Stimulated activated CD8-positive, alpha-beta memory T cell treated with anti-CD3 and anti-CD28 coated beads, Interleukin-7, amount 100 ng/mL, for 1 hour (primary cell): ENCODE measurements around the gene LSM12.
"Not testable (repeated sequence)": the region's sequence is repeated elsewhere in the genome, so short reads cannot be mapped to it uniquely, and the experiment has no call there.

Experiments
- DNase-seq, 2 donors: peaks; one replicate each; pipeline ENCODE4 v3.0.0-alpha.2; 2020; ENCODE audit warnings: low read depth in 2 of 2

The LSM12 gene

DNA sequence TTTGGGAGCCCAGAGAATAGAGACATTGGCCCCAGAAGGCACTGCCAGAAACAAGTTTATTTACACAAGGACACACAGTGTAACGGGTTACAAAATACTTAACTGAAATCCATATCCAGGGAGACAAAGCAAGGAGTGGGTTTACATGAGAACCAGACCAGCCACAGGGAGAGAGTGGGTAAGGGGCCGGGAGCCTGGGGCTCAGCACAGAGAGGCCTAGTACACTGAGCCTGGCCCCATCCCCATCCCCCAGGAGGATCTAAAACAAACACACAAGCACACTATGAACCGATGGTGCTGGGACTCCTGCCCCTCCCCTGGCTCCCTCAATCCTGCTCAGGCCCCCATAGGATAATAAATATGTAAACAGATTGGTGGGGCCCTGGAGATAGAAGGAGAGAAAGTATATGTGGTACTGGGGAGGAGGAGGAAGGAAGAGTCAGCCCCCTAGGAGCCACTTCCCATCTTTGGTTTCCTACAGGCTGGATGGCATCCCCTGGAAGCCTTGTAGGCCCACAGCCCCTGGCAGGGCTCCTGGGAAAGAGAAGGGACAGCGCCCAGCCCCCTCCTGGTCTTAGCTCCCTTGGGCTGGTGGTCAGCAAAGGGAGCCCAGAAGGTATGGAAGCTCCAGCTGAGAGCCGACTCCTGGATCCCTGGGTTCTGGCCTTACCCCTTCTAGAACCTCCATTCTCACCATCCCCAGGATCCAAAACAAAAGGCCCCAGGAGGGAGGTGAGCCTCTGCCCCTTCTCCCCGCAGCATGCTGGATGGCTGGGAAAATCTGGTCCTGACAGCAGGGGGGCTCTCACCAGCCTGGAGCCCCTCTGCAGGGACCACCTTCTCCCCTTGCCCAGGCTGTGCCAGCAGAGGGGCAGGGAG is 10.5 kb upstream of the LSM12 start:
- DNase-seq = no peak

DNA sequence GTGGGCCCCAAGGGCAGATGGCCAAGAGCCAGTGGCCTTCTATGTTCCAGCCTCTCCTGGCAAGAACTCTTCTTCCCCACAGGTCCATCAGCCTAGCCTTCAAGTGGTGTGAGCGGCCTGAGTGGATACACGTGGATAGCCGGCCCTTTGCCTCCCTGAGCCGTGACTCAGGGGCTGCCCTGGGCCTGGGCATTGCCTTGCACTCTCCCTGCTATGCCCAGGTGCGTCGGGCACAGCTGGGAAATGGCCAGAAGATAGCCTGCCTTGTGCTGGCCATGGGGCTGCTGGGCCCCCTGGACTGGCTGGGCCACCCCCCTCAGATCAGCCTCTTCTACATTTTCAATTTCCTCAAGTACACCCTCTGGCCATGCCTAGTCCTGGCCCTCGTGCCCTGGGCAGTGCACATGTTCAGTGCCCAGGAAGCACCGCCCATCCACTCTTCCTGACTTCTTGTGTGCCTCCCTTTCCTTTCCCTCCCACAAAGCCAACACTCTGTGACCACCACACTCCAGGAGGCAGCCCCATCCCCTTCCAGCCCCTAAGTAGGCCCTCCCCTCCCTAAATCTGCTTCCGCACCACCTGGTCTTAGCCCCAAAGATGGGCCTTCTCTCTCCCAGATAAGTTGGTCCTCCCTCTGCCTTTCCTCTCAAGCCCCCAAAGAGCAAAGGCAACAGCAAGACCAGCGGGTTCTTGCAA is 9.3 kb upstream of the LSM12 start:
- no peak for DNase-seq

DNA sequence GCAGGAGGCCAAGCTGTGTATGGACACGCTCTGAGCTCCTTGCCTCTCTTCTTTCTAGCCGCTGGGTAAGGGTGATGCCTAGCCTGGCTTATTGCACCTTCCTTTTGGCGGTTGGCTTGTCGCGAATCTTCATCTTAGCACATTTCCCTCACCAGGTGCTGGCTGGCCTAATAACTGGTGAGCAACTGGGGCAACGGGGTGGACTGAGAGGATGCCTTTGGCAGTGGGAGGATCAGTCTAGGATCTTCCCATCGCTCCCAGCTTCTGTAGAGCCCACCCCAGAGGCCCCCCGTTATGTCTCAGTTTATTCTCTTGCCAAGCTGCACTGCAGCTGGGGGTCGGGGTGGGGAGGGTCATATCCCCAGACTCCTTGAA is 8.4 kb upstream of the LSM12 start:
- no peak for DNase-seq

DNA sequence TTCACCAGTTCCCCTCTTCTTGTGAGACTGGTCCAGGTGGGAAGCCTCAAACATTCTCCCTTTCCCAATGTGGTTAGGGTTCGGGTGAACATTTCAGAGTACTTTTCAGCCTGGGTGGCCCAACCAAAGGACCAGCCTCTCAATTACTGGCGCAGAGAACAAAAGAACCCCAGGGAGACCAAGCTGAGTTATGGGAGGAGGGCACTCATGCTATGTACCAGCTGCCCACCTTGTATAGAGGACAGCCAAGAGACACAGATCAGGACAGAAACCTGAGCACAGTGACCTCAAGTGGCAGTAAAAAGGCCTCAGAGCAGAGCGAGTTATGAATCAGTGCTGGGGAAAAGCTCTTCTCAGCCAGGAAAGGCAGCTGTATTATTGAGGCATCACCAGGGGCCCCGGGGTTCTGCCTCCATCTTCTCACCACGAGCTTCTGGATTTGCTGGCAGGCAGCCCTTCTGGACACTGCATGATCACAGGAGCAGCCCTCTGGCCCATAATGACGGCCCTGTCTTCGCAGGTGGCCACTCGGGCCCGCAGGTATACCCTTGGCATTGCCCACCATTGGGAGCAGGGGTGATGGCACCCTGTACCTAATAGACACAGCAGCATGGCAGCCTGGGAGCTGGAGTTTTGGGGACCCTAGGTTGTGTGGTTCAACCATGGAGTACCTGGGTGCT is 7.9 kb upstream of the LSM12 start:
- no peak for DNase-seq

DNA sequence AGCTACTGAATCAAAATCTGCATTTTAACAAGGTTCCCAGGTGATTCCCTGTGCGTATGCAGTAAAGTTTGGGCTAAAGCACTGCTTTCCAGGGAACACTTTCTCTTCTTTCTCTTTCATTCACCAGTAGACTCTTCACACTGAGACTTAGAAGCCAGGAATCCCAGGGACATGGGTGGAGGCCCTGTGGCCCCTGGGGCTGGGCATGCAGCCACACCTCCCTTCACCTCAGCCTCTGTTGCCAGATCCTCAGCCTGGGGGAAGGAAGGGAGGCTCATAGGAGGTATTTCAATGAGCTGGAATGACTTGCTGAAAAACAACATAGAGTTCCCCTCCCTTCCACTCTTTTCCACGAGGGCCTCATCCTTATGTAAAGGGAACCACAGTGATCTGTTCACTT is 5.3 kb upstream of the LSM12 start:
- no peak for DNase-seq

DNA sequence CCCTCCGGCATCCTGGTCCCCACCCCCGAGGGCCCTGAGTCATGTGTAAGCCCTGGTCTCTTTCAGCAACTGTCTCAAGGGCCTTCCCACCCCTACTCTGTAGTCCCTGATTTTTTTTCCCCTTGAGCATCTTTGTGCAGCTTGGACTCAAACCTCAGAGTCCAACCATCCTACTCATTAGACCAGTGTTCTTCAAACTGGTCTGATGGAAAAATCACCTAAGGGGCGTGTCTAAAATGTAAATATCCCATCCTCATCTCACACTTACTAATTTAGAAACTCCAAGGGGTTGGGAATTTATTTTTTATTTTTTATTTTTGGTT is 4.7 kb upstream of the LSM12 start:
- DNase-seq = no peak

DNA sequence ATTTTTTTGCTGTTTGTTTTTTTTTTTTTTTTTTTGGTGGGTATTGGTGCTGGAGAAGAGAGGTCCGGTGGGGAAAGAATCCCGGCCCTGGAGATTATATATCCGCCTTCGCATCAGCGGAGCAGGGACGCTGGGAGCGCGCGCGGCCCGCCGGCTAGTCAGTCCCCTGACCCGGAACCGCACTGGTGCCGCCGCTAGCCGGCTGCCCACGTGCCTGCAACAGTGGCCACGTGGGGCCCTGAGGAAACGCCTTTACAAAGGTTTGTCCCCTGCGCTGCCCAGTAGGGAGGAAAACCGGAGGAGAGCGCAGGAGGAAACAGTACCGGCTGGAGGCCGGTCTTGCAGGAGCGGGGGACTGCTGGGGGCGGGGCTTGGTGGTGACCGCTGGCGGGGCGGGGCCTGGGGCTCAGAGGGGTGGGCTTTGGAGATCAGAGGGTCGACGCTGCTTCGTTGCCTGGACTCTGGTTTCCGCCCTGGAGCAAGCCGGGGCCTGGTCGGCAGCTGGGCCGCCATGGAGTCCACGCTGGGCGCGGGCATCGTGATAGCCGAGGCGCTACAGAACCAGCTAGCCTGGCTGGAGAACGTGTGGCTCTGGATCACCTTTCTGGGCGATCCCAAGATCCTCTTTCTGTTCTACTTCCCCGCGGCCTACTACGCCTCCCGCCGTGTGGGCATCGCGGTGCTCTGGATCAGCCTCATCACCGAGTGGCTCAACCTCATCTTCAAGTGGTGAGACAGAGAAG is 4.2 kb upstream of the LSM12 start, which contains the start of gene G6PC3:
Gene G6PC3 (plus strand): TSS at position 281 of the 743 bp plus-strand sequence. CDS start 231 bp downstream, at position 512.
- DNase-seq = peak; percentile 36 to 52

DNA sequence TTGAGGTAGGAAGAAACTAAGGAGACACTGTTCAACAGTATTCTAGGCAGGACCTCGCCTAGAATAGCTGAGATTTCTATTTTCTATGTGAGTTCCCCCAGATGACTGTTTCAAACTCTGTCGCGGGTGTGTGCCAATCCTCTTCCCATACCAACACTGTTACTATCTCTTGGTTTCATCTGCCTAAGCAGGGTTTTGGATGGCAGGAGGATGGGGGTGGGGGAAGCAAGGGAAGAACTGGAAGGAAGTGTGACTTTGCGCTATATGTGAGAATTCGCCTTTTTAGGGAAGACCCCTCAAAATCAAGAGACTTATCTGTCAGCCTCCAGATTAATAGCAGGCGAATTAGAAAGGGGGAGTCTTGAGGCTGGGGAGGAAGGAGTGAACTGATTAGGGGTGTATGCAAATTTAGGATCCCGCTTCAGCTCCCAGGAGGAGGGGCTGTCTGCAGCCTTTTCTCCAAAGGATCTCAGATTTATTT is 3.5 kb upstream of the LSM12 start:
- no peak for DNase-seq

DNA sequence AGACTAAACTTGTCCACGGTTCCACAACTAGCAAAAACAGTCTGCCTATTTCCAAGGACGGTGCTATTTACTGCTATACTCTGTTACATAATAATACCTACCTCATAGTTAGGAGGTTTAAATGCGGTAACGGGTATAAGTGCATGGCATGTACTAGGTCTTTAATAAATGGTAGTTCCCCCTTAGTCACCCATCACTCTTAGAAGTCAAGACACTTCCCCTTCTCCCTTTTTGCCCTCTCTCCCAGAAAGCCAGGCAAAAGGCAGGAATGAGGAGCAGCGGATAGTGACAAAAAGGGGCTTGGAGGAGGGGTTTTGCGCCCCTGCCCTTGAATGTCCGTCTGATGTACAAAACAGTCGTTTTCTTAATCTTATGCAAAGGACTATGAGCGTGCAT is 1.1 kb upstream of the LSM12 start:
- DNase-seq = no peak

DNA sequence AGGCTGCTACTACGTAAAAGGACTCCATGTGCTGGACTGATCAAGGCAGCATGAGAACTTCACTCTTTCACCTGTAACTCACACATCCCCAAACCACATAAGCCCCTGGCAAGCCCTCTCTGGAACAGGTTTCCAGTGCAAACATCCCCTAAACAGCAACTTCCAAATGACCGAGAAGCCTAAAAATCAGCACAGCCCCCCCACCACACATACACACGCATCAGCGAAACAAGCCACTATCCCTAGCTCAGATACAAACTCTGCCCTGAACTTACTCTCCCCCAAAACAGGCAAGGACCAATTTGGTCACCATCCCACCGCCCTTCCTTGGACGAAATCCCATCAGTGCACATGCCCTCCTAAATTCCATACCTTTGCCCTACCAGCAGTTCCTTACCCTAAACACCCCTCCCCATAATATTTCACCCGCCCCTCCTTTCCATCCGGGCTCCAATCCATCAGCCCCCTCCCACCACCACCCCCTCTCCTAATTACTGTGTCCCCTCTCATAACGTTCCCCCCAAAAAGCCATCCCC is 735 bp downstream of the LSM12 start:
- no peak for DNase-seq

DNA sequence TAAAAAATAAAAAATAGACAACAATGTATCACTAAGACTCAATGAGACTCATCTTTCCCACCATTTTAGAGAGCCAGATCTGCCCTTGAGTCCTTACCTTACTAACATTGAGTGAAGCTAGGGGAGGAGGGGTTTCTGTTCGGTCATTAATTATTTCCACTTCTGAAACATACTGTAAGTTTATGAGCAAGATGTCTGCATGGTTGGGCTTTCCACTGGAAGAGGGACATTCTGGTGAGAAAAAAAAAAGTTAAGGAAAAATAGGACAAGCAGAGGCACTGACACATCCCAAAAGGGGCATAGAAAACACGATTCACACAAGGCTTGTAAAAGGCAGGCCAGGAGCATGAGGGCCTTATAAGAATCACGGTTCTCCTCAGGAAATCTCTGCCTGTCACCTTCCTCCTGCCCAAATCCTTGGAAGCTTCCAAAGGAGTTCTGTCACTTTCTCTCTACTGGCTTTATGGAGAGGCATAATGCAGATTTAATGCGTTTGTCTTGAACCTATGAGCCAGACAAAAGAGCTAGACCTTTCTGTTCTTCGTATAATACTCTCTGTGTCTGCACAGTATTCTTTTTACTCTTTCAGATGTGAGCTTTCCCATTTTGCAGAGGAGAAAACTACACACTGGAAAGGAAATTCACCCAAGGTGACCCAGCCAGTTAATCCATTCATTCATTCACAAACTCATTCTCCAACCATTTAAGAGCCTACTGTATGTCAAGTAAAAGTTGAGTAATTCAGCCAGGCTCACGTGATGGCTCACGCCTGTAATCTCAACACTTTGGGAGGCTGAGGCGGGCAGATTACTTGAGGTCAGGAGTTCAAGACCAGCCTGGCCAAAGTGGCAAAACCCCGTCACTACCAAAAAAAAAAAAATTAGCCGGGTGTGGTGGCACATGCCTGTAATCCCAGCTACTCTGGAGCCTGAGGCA is 2.5 kb downstream of the LSM12 start:
- DNase-seq = no peak

DNA sequence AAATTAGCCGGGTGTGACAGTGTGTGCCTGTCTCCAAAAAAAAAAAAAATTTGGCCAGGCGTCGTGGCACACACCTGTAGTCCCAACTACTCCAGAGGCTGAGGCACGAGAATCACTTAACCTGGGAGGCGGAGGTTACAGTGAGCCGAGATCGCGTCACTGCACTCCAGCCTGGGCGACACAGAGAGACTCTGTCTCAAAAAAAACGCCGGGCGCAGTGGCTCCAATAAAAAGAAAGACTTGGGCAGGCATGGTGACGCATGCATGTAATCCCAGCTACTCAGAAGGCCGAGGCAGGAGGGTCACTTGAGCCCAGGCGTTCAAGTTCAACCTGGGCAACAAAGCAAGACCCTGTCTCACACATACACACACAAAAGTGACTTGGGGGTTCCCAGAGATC is 3.6 kb downstream of the LSM12 start:
- no peak for DNase-seq

DNA sequence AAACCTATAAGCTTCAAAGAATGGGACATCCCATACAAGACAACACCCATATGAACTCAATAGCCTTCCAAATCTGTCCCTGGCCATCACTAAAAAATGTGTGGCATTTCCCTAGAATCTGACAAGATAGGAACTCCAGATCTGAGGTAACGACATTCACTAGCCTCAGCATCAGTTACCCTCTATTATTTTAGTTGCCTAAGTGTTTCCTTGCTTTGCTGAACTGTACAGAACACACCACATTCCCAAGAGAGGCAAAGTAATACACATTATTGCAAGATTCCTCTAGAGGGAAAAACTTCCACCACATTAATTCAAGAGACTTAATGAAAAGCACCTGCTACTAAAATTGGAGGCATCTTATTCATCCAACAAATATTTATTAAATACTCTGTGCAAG is 5.0 kb downstream of the LSM12 start:
- no peak for DNase-seq

DNA sequence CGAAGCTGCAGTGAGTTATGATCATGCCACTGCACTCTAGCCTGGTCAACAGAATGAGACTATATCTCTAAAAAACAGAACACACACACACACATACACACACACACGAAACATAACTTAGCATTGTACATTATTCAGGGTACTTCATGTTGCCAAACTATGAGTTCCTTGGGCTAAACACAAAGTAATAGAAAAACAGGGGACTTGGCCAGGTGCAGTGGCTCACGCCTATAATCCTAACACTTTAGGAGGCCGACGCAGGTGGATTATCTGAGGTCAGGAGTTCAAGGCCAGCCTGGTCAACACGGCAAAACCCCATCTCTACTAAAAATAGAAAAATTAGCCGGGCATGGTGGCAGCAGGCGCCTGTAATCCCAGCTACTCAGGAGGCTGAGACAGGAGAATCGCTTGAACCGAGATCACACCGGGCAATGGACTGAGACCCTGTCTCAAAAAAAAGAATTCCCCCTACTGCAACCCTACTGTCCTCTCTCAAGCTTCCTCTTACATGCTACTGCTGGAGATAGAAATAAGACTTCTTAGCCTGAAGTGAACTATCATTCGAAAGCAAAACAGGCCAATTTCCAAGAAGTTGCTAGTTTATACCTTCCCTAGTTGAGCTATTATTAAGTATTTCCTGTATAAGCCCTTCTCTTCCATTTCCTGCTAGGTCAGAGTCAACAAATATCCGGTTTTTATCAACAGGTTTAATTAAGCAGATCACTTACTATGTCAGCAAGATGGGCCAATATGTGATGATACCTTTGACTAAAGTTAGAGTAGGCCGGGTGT is 7.2 kb downstream of the LSM12 start:
- DNase-seq = no peak

DNA sequence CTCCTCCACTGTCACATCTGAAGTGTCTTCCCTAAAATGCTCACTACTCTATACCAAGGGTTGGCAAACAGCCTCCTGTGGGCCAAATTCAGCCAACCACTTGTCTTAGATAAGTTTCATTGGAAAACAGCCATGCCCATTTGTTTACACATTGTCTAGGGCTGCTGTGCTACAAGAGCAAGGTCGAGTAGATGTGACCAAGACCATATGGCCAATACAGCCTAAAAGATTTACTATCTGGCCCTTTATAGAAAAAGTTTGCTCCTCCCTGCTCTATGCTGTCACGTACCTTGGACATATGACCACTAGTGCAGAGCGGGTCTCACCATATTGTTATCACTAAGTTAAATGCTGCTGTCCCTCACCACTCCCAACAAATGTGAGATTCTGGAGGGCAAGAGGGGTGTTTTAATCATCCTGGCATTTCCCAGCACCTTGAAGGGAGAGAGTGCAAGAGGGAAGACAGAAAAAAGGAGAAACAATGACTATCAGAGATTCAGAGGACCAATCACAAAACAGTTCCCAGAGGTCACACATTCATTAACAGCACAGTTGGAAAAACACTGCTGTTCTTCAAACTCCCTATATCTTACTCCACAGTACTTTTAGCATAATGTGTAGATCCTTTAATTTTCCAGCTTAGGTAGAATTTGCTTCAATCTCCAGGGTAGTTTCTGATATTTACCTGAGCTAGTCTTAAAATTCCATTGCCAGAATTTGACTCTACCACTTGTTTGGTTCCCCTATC is 13.2 kb downstream of the LSM12 start:
- DNase-seq = no peak

DNA sequence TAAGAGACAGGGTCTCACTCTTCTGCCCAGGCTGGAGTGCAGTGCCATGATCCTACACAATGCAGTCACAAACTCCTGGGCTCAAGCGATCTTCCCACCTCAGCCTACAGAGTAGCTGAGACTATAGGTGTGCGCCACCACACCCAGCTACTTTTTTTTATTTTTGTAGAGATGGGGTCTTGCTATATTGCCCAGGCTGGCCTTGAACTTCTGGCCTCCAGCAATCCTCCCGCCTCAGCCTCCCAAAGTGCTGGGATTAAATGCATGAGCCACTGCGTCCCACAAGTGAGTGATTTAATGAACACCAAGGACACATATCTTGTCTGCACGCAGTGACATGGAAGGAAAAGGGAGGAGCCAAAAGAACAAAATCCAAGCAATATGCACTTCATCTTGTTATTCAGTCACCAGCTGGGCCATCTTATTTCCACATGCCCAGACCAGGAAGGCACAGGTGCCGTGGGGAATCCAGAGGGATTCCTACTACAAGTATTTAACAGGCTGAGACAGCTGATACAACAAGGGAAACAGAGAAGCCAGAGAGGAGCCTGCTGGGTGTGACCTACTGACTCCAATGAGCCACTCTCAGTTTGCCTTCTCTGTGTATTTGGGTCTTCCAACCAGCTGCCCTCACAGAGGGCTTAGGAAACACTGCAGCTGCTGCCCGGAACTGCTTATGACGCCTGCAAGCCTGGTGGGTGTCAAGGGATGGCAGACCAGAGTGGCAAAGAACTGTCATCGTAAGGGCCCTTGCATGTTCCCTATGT is 17.0 kb downstream of the LSM12 start:
- no peak for DNase-seq

DNA sequence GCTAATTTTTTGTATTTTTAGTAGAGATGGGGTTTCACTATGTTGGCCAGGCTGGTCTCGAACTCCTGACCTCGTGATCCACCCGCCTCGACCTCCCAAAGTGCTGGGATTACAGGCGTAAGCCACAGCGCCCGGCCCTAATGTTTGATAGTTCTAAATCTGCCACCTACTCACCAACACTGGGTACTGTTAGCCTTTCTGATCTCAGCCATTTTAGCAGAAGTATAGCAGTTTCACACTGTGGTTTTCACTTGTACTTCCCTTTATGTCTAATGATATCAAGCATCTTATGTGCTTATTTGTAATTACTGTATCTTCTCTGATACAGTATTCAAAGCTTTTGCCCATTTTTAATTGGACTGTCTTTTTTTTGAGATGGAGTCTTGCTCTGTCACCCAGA is 19.6 kb downstream of the LSM12 start:
- not testable (repeated sequence) for DNase-seq

DNA sequence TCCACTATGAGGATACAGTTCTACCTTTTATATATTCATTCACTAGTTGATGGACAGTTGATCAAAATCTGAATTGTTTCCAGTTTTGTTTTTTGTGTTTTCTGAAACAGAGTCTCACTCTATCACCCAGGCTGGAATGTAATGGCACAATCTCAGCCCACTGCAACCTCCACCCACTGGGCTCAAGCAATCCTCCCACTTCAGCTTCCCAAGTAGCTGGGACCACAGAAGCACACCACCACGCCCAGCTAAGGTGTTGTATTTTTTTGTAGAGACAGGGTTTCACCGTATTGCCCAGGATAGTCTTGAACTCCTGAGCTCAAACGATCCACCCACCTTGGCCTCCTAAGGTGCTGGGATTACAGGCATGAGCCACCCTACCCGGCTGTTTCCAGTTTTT is 21.0 kb downstream of the LSM12 start:
- no peak for DNase-seq
